Upper lobe of left lung (tissue), 4 donors: Measurements from ENCODE around the gene PPIE.

Experiments
- EP300 ChIP-seq, 4 donors: sonication (generic); formaldehyde crosslinking; IDR thresholded peaks; one replicate each; pipeline ENCODE4 v1.5.1; 2017; ENCODE audit warnings: antibody characterized with exemption in 4 of 4, control low read depth in 2 of 4
- POLR2A ChIP-seq, 4 donors: fragments of 450-650 bp; IDR thresholded peaks; one replicate each; pipeline ENCODE4 v1.5.1; 2016 to 2017; ENCODE audit warnings: antibody characterized with exemption in 4 of 4, mild to moderate bottlenecking in 2 of 4
- POLR2AphosphoS5 ChIP-seq, 2 donors: sonication (generic); formaldehyde crosslinking; IDR thresholded peaks; one replicate each; pipeline ENCODE4 v1.5.1; 2017; ENCODE audit warnings: antibody characterized with exemption in 2 of 2
- TF ChIP-seq, protein P1 (sequence below), 6 experiments: fragments of 450-650 bp in 4 of 6; fragments of 200-600 bp in 2 of 6; sonication (generic) in 2 of 6; IDR thresholded peaks; one replicate each; pipeline ENCODE4 v1.5.1; 2016 to 2019; ENCODE audit warnings: antibody characterized with exemption in 6 of 6

- TF ChIP-seq, protein P1, sequence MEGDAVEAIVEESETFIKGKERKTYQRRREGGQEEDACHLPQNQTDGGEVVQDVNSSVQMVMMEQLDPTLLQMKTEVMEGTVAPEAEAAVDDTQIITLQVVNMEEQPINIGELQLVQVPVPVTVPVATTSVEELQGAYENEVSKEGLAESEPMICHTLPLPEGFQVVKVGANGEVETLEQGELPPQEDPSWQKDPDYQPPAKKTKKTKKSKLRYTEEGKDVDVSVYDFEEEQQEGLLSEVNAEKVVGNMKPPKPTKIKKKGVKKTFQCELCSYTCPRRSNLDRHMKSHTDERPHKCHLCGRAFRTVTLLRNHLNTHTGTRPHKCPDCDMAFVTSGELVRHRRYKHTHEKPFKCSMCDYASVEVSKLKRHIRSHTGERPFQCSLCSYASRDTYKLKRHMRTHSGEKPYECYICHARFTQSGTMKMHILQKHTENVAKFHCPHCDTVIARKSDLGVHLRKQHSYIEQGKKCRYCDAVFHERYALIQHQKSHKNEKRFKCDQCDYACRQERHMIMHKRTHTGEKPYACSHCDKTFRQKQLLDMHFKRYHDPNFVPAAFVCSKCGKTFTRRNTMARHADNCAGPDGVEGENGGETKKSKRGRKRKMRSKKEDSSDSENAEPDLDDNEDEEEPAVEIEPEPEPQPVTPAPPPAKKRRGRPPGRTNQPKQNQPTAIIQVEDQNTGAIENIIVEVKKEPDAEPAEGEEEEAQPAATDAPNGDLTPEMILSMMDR (IDR thresholded peaks at IDR 0.05): no peak
- no peak for TF ChIP-seq EP300 (IDR thresholded peaks at IDR 0.05)
- TF ChIP-seq POLR2A (IDR thresholded peaks at IDR 0.05): no peak
- TF ChIP-seq POLR2AphosphoS5 (IDR thresholded peaks at IDR 0.05): no peak
Observed at GRCh38 chr1:39707506-39707905, 31.2 kb upstream of the PPIE start.
